Measurements from ENCODE around the gene GABRE. TPM values are rescaled to one million over a fixed set of nuclear protein-coding genes. Genes with fewer than 3 reads are reported as not detected.

GABRE gene
- total and polyA plus RNA-seq, 2 of the 13 experiments (the other 11 are each of a cell fraction or from before 2014, with no cell fraction given): 12.2 to 66.2 TPM

DNA sequence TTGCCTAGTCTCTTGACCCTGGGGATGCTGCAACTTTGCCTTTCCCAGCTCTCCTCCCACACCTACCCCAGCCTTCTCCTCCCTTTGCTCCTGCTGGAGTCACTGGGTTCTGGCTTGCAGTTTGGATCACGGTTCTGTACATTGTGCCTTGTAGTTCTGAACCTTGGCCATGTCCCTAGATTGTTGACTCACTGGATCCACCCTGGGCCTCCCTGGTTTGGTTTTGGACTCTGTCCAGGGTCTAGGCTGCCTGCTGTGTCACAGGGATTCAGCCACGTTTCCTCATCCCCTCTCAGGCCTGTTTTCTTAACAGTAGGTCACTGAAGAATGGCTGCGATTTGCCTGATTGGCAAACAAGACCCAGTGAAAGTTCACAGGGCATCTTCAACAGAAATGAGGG is 11.5 kb upstream of the GABRE start (continued):
- TF ChIP-seq KLF13 (CRISPR knock-in tag; IDR thresholded peaks at IDR 0.05) (no peak), FOXM1 (CRISPR knock-in tag; IDR thresholded peaks at IDR 0.05) (no peak), RORA (CRISPR knock-in tag; IDR thresholded peaks at IDR 0.05) (no peak), ZSCAN31 (CRISPR knock-in tag; IDR thresholded peaks at IDR 0.05; ENCODE audit: low read depth) (no peak), PHF8 (CRISPR knock-in tag; IDR thresholded peaks at IDR 0.05) (no peak), GABPA (IDR thresholded peaks at IDR 0.05; ENCODE audit: low read depth, low read length) (no peak), GABPA (CRISPR knock-in tag; IDR thresholded peaks at IDR 0.05; ENCODE audit: low read depth) (no peak)
- TF ChIP-seq, protein P1, sequence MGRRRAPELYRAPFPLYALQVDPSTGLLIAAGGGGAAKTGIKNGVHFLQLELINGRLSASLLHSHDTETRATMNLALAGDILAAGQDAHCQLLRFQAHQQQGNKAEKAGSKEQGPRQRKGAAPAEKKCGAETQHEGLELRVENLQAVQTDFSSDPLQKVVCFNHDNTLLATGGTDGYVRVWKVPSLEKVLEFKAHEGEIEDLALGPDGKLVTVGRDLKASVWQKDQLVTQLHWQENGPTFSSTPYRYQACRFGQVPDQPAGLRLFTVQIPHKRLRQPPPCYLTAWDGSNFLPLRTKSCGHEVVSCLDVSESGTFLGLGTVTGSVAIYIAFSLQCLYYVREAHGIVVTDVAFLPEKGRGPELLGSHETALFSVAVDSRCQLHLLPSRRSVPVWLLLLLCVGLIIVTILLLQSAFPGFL (CRISPR knock-in tag; IDR thresholded peaks at IDR 0.05): no peak

DNA sequence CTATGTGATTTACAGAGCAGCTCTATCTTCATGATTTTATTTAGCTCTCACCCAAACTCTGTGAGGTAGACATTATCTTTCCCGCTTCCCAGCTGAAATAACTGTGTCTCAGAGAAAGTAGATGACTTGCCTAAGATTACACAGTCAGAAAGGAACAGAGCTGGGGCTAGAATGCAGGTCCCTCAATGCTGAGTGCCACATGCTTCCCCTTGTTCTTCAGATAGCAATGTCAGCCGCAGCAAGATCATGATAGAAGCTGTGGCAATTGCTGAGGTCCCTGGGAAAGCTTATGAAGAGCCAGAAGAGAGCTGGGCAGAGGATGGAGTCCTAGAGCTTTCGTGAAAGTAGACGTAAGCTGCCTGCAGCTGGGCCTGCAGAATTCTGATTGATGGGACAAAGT is 11.1 kb upstream of the GABRE start:
- no peak for TF ChIP-seq NONO (IDR thresholded peaks at IDR 0.05)
- TF ChIP-seq NONO (CRISPR knock-in tag; conservative IDR thresholded peaks at IDR 0.05): no peak
- no peak for TF ChIP-seq ZNF563 (CRISPR knock-in tag; IDR thresholded peaks at IDR 0.05)
- TF ChIP-seq, protein P2, sequence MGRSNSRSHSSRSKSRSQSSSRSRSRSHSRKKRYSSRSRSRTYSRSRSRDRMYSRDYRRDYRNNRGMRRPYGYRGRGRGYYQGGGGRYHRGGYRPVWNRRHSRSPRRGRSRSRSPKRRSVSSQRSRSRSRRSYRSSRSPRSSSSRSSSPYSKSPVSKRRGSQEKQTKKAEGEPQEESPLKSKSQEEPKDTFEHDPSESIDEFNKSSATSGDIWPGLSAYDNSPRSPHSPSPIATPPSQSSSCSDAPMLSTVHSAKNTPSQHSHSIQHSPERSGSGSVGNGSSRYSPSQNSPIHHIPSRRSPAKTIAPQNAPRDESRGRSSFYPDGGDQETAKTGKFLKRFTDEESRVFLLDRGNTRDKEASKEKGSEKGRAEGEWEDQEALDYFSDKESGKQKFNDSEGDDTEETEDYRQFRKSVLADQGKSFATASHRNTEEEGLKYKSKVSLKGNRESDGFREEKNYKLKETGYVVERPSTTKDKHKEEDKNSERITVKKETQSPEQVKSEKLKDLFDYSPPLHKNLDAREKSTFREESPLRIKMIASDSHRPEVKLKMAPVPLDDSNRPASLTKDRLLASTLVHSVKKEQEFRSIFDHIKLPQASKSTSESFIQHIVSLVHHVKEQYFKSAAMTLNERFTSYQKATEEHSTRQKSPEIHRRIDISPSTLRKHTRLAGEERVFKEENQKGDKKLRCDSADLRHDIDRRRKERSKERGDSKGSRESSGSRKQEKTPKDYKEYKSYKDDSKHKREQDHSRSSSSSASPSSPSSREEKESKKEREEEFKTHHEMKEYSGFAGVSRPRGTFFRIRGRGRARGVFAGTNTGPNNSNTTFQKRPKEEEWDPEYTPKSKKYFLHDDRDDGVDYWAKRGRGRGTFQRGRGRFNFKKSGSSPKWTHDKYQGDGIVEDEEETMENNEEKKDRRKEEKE (IDR thresholded peaks at IDR 0.05): no peak
- no peak for TF ChIP-seq ZMAT3 (CRISPR knock-in tag; conservative IDR thresholded peaks at IDR 0.05)
- TF ChIP-seq ZNF704 (CRISPR knock-in tag; IDR thresholded peaks at IDR 0.05; ENCODE audit: borderline replicate concordance): no peak
- TF ChIP-seq GTF3A (CRISPR knock-in tag; conservative IDR thresholded peaks at IDR 0.05): no peak
- TF ChIP-seq ZNF570 (CRISPR knock-in tag; IDR thresholded peaks at IDR 0.05; ENCODE audit: borderline replicate concordance): no peak
- TF ChIP-seq ZNF572 (CRISPR knock-in tag; IDR thresholded peaks at IDR 0.05): no peak
- TF ChIP-seq GATA4 (IDR thresholded peaks at IDR 0.05; ENCODE audit: borderline replicate concordance, low read depth): no peak
- no peaks in the 10 kb centered on the region for H3K79me2 ChIP-seq (ENCODE audit: insufficient read depth, low read length)
- no peaks in the 10 kb centered on the region for H3K9me3 ChIP-seq (ENCODE audit: low read length)
- WGBS (ENCODE audit: low lambda C conversion rate): 70% methylated on average over 2 of the region's 4 CpGs
- no peak for ATAC-seq
- H3K4me2 ChIP-seq (ENCODE audit: low read depth, low read length): peak overlapping the region; percentile 73
- H4K20me1 ChIP-seq (ENCODE audit: insufficient read depth, low read length): no peaks in the 10 kb centered on the region
- no peaks in the 10 kb centered on the region for H3K27me3 ChIP-seq (ENCODE audit: control insufficient read depth in 1 of 2, insufficient read depth in 2 of 2, low read length in 2 of 2)
- H3K36me3 ChIP-seq (replicated peaks in 1 of 2; ENCODE audit: control insufficient read depth in 1 of 2, insufficient read depth in 2 of 2, low read length in 2 of 2): no peaks in the 10 kb centered on the region
- no peak for DNase-seq (ENCODE audit: low spot score)
- in situ Hi-C loops (cut with HindIII; ENCODE audit: extremely low pct_ligation_motif_present, low pct_unique_long_range_greater_than_20kb) (no loop called here), intact Hi-C loops (cut with micrococcal nuclease; ENCODE audit: unreplicated experiment) (no loop called here)
- ChIA-PET POLR2A (interaction anchor here (1.0 to 6.3 kb wide), 2 partner anchors 8 to 12 kb away, joined by 5 to 91 read pairs; partner anchors contain the start of gene GABRE), CTCF (ENCODE audit: low intra/inter-chr PET ratio, low total read pairs) (no interaction called here)
- H3K27ac ChIP-seq (ENCODE audit: extremely low read length, insufficient read depth, low read length): peak overlapping the region; percentile 80
- H3K9ac ChIP-seq (ENCODE audit: insufficient read depth, low read depth, low read length): peak overlapping the region; percentile 43; the same call in 1 of the 2 replicates
- H3K4me1 ChIP-seq (ENCODE audit: insufficient read depth, low read length): peaks cover 76% of the 10 kb centered on the region
- no peak overlapping the region for H3K4me3 ChIP-seq (replicated peaks in 1 of 3; ENCODE audit: insufficient read depth in 1 of 3, low read depth in 2 of 3, low read length in 3 of 3)
- H2AFZ ChIP-seq (ENCODE audit: low read length): no peak overlapping the region
- no peak for FAIRE-seq
- BruUV-seq (replicated peaks): no TSS peak

Measured in HepG2 (cell line).